Esophagus squamous epithelium (tissue), 5 donors: ENCODE measurements around the gene EDEM3. TPM values are rescaled to one million over a fixed set of nuclear protein-coding genes. Genes with fewer than 3 reads are reported as not detected.
A peak's percentile ranks its signal among the peaks of the same experiment; 100 is the strongest.

Experiments
- DNase-seq: peaks from one replicate; lab custom pipeline; 2025; lab: John Stamatoyannopoulos, UW
- H3K27ac ChIP-seq, 4 donors: fragments of 200-600 bp; sonication (generic); one replicate each; pipeline ENCODE4 v1.5.1; 2016 to 2019; ENCODE audit warnings: mild to moderate bottlenecking in 1 of 4
- H3K27me3 ChIP-seq, 4 donors: fragments of 200-600 bp; sonication (generic); 1 replicate in 3 of 4; 2 replicates in 1 of 4; pipeline versions ENCODE4 v1.5.1 to v1.6.0; 2017 to 2021; ENCODE audit warnings: antibody characterized with exemption in 1 of 4
- H3K36me3 ChIP-seq, 3 donors: fragments of 200-600 bp; sonication (generic); one replicate each; pipeline ENCODE4 v1.5.1; 2016 to 2019
- H3K4me1 ChIP-seq, 3 donors: fragments of 200-600 bp; sonication (generic); one replicate each; pipeline ENCODE4 v1.5.1; 2017 to 2019
- H3K4me3 ChIP-seq, 4 donors: fragments of 200-600 bp; sonication (generic); 1 replicate in 3 of 4; 2 replicates in 1 of 4; pipeline ENCODE4 v1.5.1; 2016 to 2019; ENCODE audit warnings: mild to moderate bottlenecking in 2 of 4, moderate library complexity in 1 of 4
- H3K9me3 ChIP-seq, 3 donors: fragments of 200-600 bp; sonication (generic); one replicate each; pipeline ENCODE4 v1.5.1; 2016 to 2019
- CTCF ChIP-seq, 6 experiments: fragments of 450-650 bp in 4 of 6; fragments of 200-600 bp in 2 of 6; sonication (generic) in 2 of 6; IDR thresholded peaks; one replicate each; pipeline ENCODE4 v1.5.1; 2016 to 2019; ENCODE audit warnings: antibody characterized with exemption in 6 of 6, mild to moderate bottlenecking in 4 of 6, moderate library complexity in 4 of 6
- POLR2A ChIP-seq, 4 donors: fragments of 450-650 bp; IDR thresholded peaks; one replicate each; pipeline ENCODE4 v1.6.1; 2017; ENCODE audit warnings: antibody characterized with exemption in 4 of 4, mild to moderate bottlenecking in 4 of 4, moderate library complexity in 3 of 4
- WGBS, 2 donors: methylation state at CpG; one replicate each; pipeline ENCODE4 v1.1.5; 2018; 5-methylcytosine and 5-hydroxymethylcytosine counted together
- intact Hi-C: fragments of 100-400 bp; cut with DNase I; formaldehyde crosslinking; loops from one replicate; pipeline ENCODE4 v1.15.0; 2022
- total RNA-seq, 4 donors: library from RNA; depleted of rRNA; stranded (reverse); fragments of >200 nt; gene quantifications; one replicate each; pipeline ENCODE4 v1.1.0, GENCODE V29; 2016
- donor health status: DM: yes; HTN: yes; CAD: no.

The EDEM3 gene
- total RNA-seq, 4 donors from 2014 or later, result 13.4 to 22.6 (median 20.9) TPM

DNA sequence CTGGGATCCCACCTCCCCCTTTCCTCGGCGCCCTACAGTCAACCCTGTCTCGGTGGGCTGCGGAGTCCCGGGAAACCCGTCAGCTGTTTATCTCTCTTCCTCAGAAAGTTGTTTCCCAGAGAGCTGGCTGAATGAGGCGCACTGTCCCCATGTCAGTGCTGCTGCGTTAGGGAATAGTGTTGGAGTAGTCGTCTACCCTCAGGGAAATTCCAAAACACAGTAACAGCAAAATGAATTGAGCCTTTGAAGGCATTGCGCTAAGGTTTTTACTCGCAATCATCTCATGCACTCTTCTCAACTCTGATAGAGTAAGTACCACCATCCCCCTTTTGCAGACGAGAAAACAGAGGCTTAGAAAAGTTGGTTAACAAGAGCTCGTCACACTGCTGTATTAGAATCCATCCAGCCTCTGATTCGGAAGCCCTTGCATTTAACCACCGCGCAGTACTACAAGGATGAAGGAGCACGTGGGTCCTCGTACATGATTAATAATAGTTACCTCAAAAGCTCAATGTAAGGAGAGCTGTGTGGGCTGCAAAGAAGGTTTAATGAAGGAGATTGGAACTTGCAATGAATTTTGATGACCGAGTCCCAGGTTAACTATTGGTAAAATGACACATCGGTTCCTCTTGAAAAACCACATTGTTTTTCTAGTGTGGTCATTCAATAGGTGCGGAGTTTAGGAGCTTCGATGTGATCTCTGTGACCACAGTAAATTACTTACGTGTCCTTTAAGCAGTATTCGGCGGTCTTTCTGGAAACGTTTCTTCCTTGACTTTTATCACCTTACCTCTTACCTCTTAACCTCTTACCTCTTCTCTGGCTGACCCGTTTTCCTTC is 788 bp upstream of the EDEM3 start:
- intact Hi-C loops, result no loop called here
- H3K36me3 ChIP-seq, result no peaks in the 10 kb centered on the region
- 2 to 4% methylated on average over 20 to 27 of the region's 27 CpGs for WGBS, 2 donors
- H3K4me3 ChIP-seq, result peak overlapping the region; percentile 90 to 94 (median 92)
- H3K4me1 ChIP-seq, result peaks cover 4 to 31% (median 11%) of the 10 kb centered on the region in 3 donors
- TF ChIP-seq CTCF (IDR thresholded peaks at IDR 0.05) (no peak), POLR2A (IDR thresholded peaks at IDR 0.05) (no peak)
- H3K27me3 ChIP-seq, result no peaks in the 10 kb centered on the region
- H3K27ac ChIP-seq, result peak overlapping the region; percentile 88 to 97 (median 96)
- H3K9me3 ChIP-seq, result no peaks in the 10 kb centered on the region
- no peak for DNase-seq

DNA sequence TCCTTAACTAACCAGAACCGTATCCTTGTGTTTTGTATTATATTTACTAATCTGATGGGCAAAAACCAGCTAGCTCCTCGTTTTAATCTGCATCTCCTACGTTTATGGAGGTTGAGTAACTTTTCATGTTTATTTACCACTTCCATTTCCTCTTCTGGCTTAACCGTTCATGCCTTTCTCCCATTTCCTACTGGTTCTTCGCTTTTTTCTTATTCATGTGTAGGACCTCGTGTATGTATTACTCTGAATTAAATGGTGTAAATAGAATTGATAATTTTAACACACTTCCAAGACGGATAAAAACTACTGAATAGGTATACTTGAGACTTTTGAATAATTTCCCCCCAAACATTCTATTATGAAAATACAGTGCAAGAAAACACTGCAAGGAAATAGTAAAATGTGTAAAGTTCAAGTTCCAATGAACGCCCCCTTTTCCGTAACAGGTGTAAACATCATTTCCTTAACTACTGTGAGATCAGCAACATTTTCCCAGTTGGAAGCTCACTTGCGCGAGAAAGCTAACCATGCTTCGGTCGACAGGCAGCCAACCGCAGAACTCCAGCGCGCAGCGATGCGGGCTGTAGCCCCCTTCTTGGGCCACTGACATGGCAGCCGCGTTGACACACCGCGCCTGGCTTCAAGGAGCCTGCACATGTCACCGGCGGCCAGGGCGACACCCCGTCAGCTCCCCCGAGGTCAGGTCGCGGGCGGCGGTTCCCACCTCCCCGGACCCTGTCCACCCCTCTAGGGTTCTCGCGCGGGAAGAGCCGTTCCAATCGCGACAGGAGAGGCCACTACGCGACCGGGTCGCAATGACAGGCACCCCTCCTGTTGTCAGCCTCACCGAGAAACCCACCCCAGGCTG is 816 bp downstream of the EDEM3 start:
- intact Hi-C loops, result no loop called here
- 2 to 3% methylated on average over 15 to 31 of the region's 43 CpGs for WGBS, 2 donors
- Histone ChIP-seq H3K4me3 (peak overlapping the region; percentile 90 to 94 (median 92)), H3K4me1 (peaks cover 4 to 31% (median 11%) of the 10 kb centered on the region in 3 donors), H3K27ac (peak overlapping the region; percentile 88 to 97 (median 96)), H3K27me3 (no peaks in the 10 kb centered on the region), H3K9me3 (no peaks in the 10 kb centered on the region), H3K36me3 (no peaks in the 10 kb centered on the region)
- DNase-seq, result peak; percentile 39
- TF ChIP-seq CTCF (IDR thresholded peaks at IDR 0.05) (no peak), POLR2A (IDR thresholded peaks at IDR 0.05) (no peak)

GRCh38 chr1:184753117-184753516 is 1.5 kb downstream of the EDEM3 start:
- intact Hi-C loops, result no loop called here
- no peaks in the 10 kb centered on the region for H3K36me3 ChIP-seq
- H3K27me3 ChIP-seq, result no peaks in the 10 kb centered on the region
- peak overlapping the region in 3 of 4 donors; percentile 90 to 94 (median 93) for H3K4me3 ChIP-seq
- H3K4me1 ChIP-seq, result peaks cover 4 to 31% (median 11%) of the 10 kb centered on the region in 3 donors
- WGBS, 2 donors, result 66 to 67% methylated on average over 5 of the region's 5 CpGs
- TF ChIP-seq CTCF (IDR thresholded peaks at IDR 0.05) (no peak), POLR2A (IDR thresholded peaks at IDR 0.05) (no peak)
- DNase-seq, result no peak
- H3K9me3 ChIP-seq, result no peaks in the 10 kb centered on the region
- peak overlapping the region in 1 of 4 donors; percentile 95 for H3K27ac ChIP-seq

- Histone ChIP-seq H3K27me3 (no peaks in the 10 kb centered on the region), H3K9me3 (no peaks in the 10 kb centered on the region), H3K4me3 (peak overlapping the region in 1 of 4 donors; percentile 94), H3K27ac (no peak overlapping the region), H3K36me3 (no peaks in the 10 kb centered on the region), H3K4me1 (peaks cover 4 to 31% (median 11%) of the 10 kb centered on the region in 3 donors)
- no peak for TF ChIP-seq CTCF (IDR thresholded peaks at IDR 0.05)
- no peak for TF ChIP-seq POLR2A (IDR thresholded peaks at IDR 0.05)
- no peak for DNase-seq
- intact Hi-C loops, result no loop called here
- WGBS, 2 donors, result 83 to 92% methylated on average over 2 of the region's 2 CpGs
These were observed 2.0 kb downstream of the EDEM3 start for GRCh38 chr1:184752656-184753055.
